HL-60 (cell line): ENCODE data around the gene ALPI.

ENCODE experiments used
- DNase-seq, 2 experiments: peaks; one replicate each; pipeline ENCODE4 v3.0.0-alpha.2; 2010 to 2020; ENCODE audit warnings: low read depth in 1 of 2, low spot score in 1 of 2
- H3K27ac ChIP-seq: fragments of 250-450 bp; sonication (Bioruptor Pico); replicated peaks from 2 replicates; pipeline ENCODE4 v1.5.1; 2020; ENCODE audit warnings: mild to moderate bottlenecking, moderate library complexity
- H3K27me3 ChIP-seq: fragments of 250-450 bp; sonication (Bioruptor Pico); 2 replicates; pipeline ENCODE4 v1.5.1; 2021; ENCODE audit warnings: mild to moderate bottlenecking, moderate library complexity; ENCODE audit not compliant: insufficient read depth, poor library complexity, severe bottlenecking
- H3K4me3 ChIP-seq: replicated peaks from 2 replicates; pipeline ENCODE4 v1.5.1; 2011; ENCODE audit warnings: mild to moderate bottlenecking, control low read depth, low read length; ENCODE audit not compliant: insufficient read depth
- GABPA ChIP-seq: IDR thresholded peaks from 2 replicates; pipeline ENCODE4 v1.6.1; 2012; ENCODE audit warnings: low read depth
- POLR2AphosphoS5 ChIP-seq: IDR thresholded peaks from 2 replicates; pipeline ENCODE4 v1.6.1; 2012; ENCODE audit warnings: low read depth
- SPI1 ChIP-seq: IDR thresholded peaks from 2 replicates; pipeline ENCODE4 v1.6.1; 2012; ENCODE audit warnings: low read depth, mild to moderate bottlenecking, borderline replicate concordance
- TF ChIP-seq, protein P1 (sequence below): IDR thresholded peaks from 2 replicates; pipeline ENCODE4 v1.6.1; 2012; ENCODE audit warnings: low read depth; ENCODE audit not compliant: insufficient replicate concordance
- TF ChIP-seq, protein P2 (sequence below): IDR thresholded peaks from one replicate; pipeline ENCODE4 v1.5.1; 2011; ENCODE audit warnings: low read length, control low read depth, inconsistent platforms; ENCODE audit not compliant: insufficient read depth

ALPI gene

GRCh38 chr2:232415736-232416520, 40.0 kb upstream of the ALPI start:
- H3K27ac ChIP-seq, result no peak overlapping the region
- H3K27me3 ChIP-seq, result peaks cover 44% of the 10 kb centered on the region
- no peak overlapping the region for H3K4me3 ChIP-seq
- DNase-seq, result no peak
- TF ChIP-seq SPI1, result no peak
- TF ChIP-seq POLR2AphosphoS5, result no peak

- Histone ChIP-seq H3K27me3 (peaks cover 52% of the 10 kb centered on the region), H3K27ac (no peak overlapping the region), H3K4me3 (no peak overlapping the region)
- TF ChIP-seq POLR2AphosphoS5, result no peak
- TF ChIP-seq, protein P1, sequence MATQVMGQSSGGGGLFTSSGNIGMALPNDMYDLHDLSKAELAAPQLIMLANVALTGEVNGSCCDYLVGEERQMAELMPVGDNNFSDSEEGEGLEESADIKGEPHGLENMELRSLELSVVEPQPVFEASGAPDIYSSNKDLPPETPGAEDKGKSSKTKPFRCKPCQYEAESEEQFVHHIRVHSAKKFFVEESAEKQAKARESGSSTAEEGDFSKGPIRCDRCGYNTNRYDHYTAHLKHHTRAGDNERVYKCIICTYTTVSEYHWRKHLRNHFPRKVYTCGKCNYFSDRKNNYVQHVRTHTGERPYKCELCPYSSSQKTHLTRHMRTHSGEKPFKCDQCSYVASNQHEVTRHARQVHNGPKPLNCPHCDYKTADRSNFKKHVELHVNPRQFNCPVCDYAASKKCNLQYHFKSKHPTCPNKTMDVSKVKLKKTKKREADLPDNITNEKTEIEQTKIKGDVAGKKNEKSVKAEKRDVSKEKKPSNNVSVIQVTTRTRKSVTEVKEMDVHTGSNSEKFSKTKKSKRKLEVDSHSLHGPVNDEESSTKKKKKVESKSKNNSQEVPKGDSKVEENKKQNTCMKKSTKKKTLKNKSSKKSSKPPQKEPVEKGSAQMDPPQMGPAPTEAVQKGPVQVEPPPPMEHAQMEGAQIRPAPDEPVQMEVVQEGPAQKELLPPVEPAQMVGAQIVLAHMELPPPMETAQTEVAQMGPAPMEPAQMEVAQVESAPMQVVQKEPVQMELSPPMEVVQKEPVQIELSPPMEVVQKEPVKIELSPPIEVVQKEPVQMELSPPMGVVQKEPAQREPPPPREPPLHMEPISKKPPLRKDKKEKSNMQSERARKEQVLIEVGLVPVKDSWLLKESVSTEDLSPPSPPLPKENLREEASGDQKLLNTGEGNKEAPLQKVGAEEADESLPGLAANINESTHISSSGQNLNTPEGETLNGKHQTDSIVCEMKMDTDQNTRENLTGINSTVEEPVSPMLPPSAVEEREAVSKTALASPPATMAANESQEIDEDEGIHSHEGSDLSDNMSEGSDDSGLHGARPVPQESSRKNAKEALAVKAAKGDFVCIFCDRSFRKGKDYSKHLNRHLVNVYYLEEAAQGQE, result no peak
- TF ChIP-seq SPI1, result no peak
- TF ChIP-seq, protein P2, sequence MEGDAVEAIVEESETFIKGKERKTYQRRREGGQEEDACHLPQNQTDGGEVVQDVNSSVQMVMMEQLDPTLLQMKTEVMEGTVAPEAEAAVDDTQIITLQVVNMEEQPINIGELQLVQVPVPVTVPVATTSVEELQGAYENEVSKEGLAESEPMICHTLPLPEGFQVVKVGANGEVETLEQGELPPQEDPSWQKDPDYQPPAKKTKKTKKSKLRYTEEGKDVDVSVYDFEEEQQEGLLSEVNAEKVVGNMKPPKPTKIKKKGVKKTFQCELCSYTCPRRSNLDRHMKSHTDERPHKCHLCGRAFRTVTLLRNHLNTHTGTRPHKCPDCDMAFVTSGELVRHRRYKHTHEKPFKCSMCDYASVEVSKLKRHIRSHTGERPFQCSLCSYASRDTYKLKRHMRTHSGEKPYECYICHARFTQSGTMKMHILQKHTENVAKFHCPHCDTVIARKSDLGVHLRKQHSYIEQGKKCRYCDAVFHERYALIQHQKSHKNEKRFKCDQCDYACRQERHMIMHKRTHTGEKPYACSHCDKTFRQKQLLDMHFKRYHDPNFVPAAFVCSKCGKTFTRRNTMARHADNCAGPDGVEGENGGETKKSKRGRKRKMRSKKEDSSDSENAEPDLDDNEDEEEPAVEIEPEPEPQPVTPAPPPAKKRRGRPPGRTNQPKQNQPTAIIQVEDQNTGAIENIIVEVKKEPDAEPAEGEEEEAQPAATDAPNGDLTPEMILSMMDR, result no peak
- DNase-seq, result no peak
These were observed 39.2 kb upstream of the ALPI start for GRCh38 chr2:232416521-232417470.

DNA sequence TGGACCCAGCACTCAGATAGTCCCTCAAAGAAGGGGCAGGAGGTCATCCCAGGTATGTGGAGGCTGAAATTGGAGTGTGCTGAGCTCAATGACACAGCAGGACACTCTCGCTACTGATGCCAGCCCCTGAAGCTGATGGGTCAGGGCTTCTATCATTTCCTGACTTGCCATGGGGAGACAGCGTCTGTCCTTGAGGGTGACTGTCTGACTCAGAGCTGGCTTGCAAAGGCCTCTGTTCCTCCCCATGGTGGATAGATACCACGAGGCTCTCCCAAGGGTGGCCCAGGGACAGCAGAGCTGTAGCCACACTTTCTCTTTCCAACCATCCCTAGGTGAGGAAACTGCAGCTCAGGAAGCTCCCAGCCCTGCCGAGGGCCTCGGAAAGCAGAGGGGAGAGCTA, 38.5 kb upstream of the ALPI start:
- H3K27ac ChIP-seq, result no peak overlapping the region
- TF ChIP-seq, protein P1, result no peak
- TF ChIP-seq SPI1 (no peak), POLR2AphosphoS5 (no peak), GABPA (no peak)
- TF ChIP-seq, protein P2, result no peak
- H3K4me3 ChIP-seq, result no peak overlapping the region
- no peak for DNase-seq
- peaks cover 50% of the 10 kb centered on the region for H3K27me3 ChIP-seq

DNA sequence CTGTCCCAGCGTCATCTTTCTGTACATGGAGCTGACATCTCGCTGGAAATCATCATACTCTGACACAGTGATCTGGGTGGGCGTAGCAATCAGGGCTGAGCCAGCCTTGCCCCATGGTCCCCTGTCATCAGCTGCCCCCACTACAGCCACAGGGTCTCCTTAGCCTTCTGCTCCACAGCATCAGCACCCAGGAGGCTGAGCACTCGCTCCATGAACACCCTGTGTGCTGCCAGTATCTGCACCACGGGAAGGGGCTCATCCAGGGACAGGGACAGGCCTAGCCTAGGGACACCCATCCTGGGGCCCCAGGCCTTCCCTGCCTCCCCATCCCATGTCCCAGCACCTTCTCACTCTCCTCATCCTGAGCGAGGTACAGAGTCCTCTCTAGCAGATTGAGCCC, 37.9 kb upstream of the ALPI start:
- no peak overlapping the region for H3K27ac ChIP-seq
- no peak for TF ChIP-seq SPI1
- TF ChIP-seq, protein P2, result no peak
- TF ChIP-seq, protein P1, result no peak
- no peak for TF ChIP-seq GABPA
- TF ChIP-seq POLR2AphosphoS5, result no peak
- peaks cover 44% of the 10 kb centered on the region for H3K27me3 ChIP-seq
- no peak for DNase-seq
- H3K4me3 ChIP-seq, result no peak overlapping the region
